ENCODE measurements around the gene PEX16.

- TF ChIP-seq SIN3A (IDR thresholded peaks at IDR 0.05; ENCODE audit: borderline replicate concordance, insufficient read depth, low read length): no peak
- no peak for TF ChIP-seq POLR2AphosphoS5 (IDR thresholded peaks at IDR 0.05; ENCODE audit: low read depth, low read length)
- no peak for TF ChIP-seq TAF1 (IDR thresholded peaks at IDR 0.05; ENCODE audit: borderline replicate concordance, insufficient read depth, low read length)
- no peak for TF ChIP-seq REST (IDR thresholded peaks at IDR 0.05; ENCODE audit: insufficient read depth in 1 of 2, low read depth in 2 of 2, low read length in 2 of 2)
- TF ChIP-seq FOXP2 (optimal IDR thresholded peaks at IDR 0.05; ENCODE audit: borderline replicate concordance, extremely low read depth, extremely low read length, insufficient read depth): no peak
Measured at GRCh38 chr11:45913514-45913913, 4.2 kb downstream of the PEX16 start.
